ENCODE measurements around the gene SNX19. TPM values are rescaled to one million over a fixed set of nuclear protein-coding genes. Genes with fewer than 3 reads are reported as not detected.

SNX19 gene
- total and polyA plus RNA-seq, 2 of the 4 experiments (the other 2 are of a cell fraction) = 35.9 to 113 TPM

- intact Hi-C loops (cut with micrococcal nuclease) = no loop called here
- Histone ChIP-seq H3K18ac (ENCODE audit: low read depth, low read length) (peak overlapping the region; percentile 64; the same call in 1 of the 2 replicates), H4K20me1 (ENCODE audit: insufficient read depth, low read length) (no peaks in the 10 kb centered on the region), H3K9ac (ENCODE audit: low read depth, low read length) (no peak overlapping the region), H3K9me3 (ENCODE audit: control insufficient read depth, insufficient read depth, low read length) (no peaks in the 10 kb centered on the region), H3K4me1 (ENCODE audit: control insufficient read depth, insufficient read depth, low read length) (peaks cover 7% of the 10 kb centered on the region), H4K91ac (ENCODE audit: insufficient read depth, low read depth, low read length) (peak overlapping the region; percentile 42), H3K4me3 (ENCODE audit: insufficient read depth, low read depth, low read length) (no peak overlapping the region), H4K8ac (ENCODE audit: low read depth in 2 of 2, low read length in 2 of 2) (peak overlapping the region in 1 of 2 experiments; percentile 44; a peak in 2 of 4 replicates), H2AFZ (replicated peaks; ENCODE audit: low read length, poor library complexity) (peak overlapping the region; percentile 61), H2BK5ac (ENCODE audit: low read depth, low read length, poor library complexity, severe bottlenecking) (no peak overlapping the region), H3K4me2 (ENCODE audit: low read depth, low read length) (no peak overlapping the region), H3K27ac (ENCODE audit: insufficient read depth, low read length) (no peak overlapping the region), H2AK9ac (replicated peaks; ENCODE audit: low read depth, low read length, poor library complexity) (no peak overlapping the region), H4K5ac (ENCODE audit: low read depth, low read length) (peak overlapping the region; percentile 56), H3K14ac (replicated peaks; ENCODE audit: low read depth, low read length) (peak overlapping the region; percentile 55; the same call in 1 of the 2 replicates), H2BK120ac (ENCODE audit: low read depth, low read length) (peak overlapping the region; percentile 82), H3K23ac (ENCODE audit: low read depth, low read length) (no peak overlapping the region), H3K27me3 (ENCODE audit: control insufficient read depth, insufficient read depth, low read length) (no peaks in the 10 kb centered on the region), H3K4ac (ENCODE audit: low read depth, low read length) (0 out of 2 replicates have a peak overlapping the region, but pooled peaks have one; percentile 24), H3K56ac (ENCODE audit: extremely low read depth, insufficient read depth, low read length) (no peak overlapping the region), H3K36me3 (ENCODE audit: control insufficient read depth, insufficient read depth, low read length) (no peaks in the 10 kb centered on the region), H2BK15ac (ENCODE audit: low read depth, low read length) (0 out of 3 replicates have a peak overlapping the region, but pooled peaks have one; percentile 51), H3K9me1 (ENCODE audit: insufficient read depth, low read length) (peaks cover 2% of the 10 kb centered on the region; the same call in 1 of the 2 replicates), H2BK20ac (ENCODE audit: low read depth, low read length) (peak overlapping the region; percentile 65; the same call in 1 of the 2 replicates), H2AK5ac (ENCODE audit: low read depth, low read length) (peak overlapping the region; percentile 54; the same call in 1 of the 2 replicates), H3K79me1 (ENCODE audit: low read depth in 1 of 2, low read length in 2 of 2) (no peaks in the 10 kb centered on the region)
- in situ Hi-C loops (cut with MboI; ENCODE audit: low sequenced_read_pairs) = no loop called here
- 77% methylated on average over 4 of the region's 6 CpGs; no CpG with 5 or more reads in 1 of the 2 experiments for WGBS, 2 experiments (ENCODE audit: extremely low coverage in 2 of 2, insufficient read length in 1 of 2)
- dilution Hi-C loops (cut with HindIII; ENCODE audit: low sequenced_read_pairs, unreplicated experiment) = no loop called here
- no TSS peak for BruUV-seq (replicated peaks)
- peak; percentile 49; the same call in 1 of the 2 replicates for ATAC-seq (ENCODE audit: low read depth)
- TF ChIP-seq CEBPB (IDR thresholded peaks at IDR 0.05; ENCODE audit: low read depth, low read length) (peak; percentile 44; the same call in 1 of the 2 replicates), RCOR1 (IDR thresholded peaks at IDR 0.05; ENCODE audit: insufficient replicate concordance, low read length) (no peak), NFE2L2 (IDR thresholded peaks at IDR 0.05; ENCODE audit: low read depth, low read length) (no peak)
- POLR2A ChIA-PET (ENCODE audit: unreplicated experiment) = no interaction called here
- peak; percentile 36 for DNase-seq
- CTCF ChIA-PET = no interaction called here
These were observed 31.6 kb upstream of the SNX19 start for GRCh38 chr11:130947889-130948288.
